HG03097 (cell line): ENCODE measurements around the gene SSH2.
"Not testable (repeated sequence)": the region's sequence is repeated elsewhere in the genome, so short reads cannot be mapped to it uniquely, and the experiment has no call there.

Experiments used
- ATAC-seq: cut with Tn5 transposase; IDR thresholded peaks from one replicate; pipeline ENCODE4 v1.9.1; 2021; ENCODE audit not compliant: unreplicated experiment, low FRiP score

The SSH2 gene

GRCh38 chr17:29930409-29931010, 482 bp upstream of the SSH2 start:
- ATAC-seq: no peak

- no peak for ATAC-seq
These were observed 959 bp downstream of the SSH2 start for GRCh38 chr17:29929006-29929532.

- no peak for ATAC-seq
These were observed 2.5 kb downstream of the SSH2 start for GRCh38 chr17:29927546-29927945.

- ATAC-seq: no peak
These were observed 5.2 kb downstream of the SSH2 start for GRCh38 chr17:29924786-29925185.

GRCh38 chr17:29918922-29919856, 10.8 kb downstream of the SSH2 start:
- ATAC-seq: no peak

- no peak for ATAC-seq
These were observed 12.0 kb downstream of the SSH2 start for GRCh38 chr17:29918016-29918415.

GRCh38 chr17:29914819-29915537, 15.1 kb downstream of the SSH2 start:
- ATAC-seq: no peak

- no peak for ATAC-seq
These were observed 18.3 kb downstream of the SSH2 start for GRCh38 chr17:29911641-29912177.

- no peak for ATAC-seq
These were observed 20.6 kb downstream of the SSH2 start for GRCh38 chr17:29909236-29910003.

- ATAC-seq: no peak
These were observed 23.1 kb downstream of the SSH2 start for GRCh38 chr17:29906969-29907368.

- ATAC-seq: no peak
These were observed 24.2 kb downstream of the SSH2 start for GRCh38 chr17:29905879-29906167.

GRCh38 chr17:29905086-29905878, 24.7 kb downstream of the SSH2 start:
- ATAC-seq: no peak

GRCh38 chr17:29903471-29903870, 26.6 kb downstream of the SSH2 start:
- ATAC-seq: no peak

- not testable (repeated sequence) for ATAC-seq
These were observed 32.9 kb downstream of the SSH2 start for GRCh38 chr17:29897136-29897535.

- no peak for ATAC-seq
These were observed 37.8 kb downstream of the SSH2 start for GRCh38 chr17:29892201-29892600.

GRCh38 chr17:29891131-29891530, 38.9 kb downstream of the SSH2 start:
- no peak for ATAC-seq

- no peak for ATAC-seq
These were observed 44.9 kb downstream of the SSH2 start for GRCh38 chr17:29885031-29885640.

- ATAC-seq: no peak
These were observed 46.5 kb downstream of the SSH2 start for GRCh38 chr17:29883497-29883896.

GRCh38 chr17:29881256-29881655, 48.8 kb downstream of the SSH2 start:
- ATAC-seq: no peak
